D721Med (cell line): Measurements from ENCODE around the gene CCDC54.

ENCODE experiments used
- DNase-seq: peaks from one replicate; pipeline ENCODE4 v3.0.0; 2011; ENCODE audit warnings: low spot score; ENCODE audit not compliant: insufficient read length
- FAIRE-seq: peaks from 2 replicates; lab custom pipeline; 2011; peaks lifted over from hg19 to GRCh38; lab: Jason Lieb, UNC
- TF ChIP-seq, protein P1 (sequence below): IDR thresholded peaks from 2 replicates; pipeline ENCODE4 v1.5.1; 2012; ENCODE audit warnings: mild to moderate bottlenecking, control low read depth; ENCODE audit not compliant: insufficient read depth; ENCODE audit errors: missing control alignments

The CCDC54 gene

DNA sequence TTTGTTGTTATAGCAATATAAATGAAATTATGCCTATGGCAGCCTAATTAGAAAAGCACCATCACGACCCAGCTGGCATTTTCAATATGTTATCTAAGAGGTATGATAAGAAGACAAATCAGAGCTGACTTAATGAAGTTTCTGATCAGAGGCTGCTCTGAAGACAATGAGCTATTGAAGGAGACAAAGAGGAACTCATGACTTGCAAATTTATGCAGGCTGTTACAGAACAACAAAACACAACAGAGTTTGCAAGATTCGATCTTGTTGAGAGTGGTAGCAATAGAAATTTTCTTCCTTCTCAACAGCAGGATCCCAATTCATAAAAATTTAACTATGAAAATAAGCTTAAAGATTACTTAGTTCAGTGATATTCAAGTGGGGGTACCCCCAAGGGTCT lies 7.7 kb downstream of the CCDC54 start:
- TF ChIP-seq, protein P1, sequence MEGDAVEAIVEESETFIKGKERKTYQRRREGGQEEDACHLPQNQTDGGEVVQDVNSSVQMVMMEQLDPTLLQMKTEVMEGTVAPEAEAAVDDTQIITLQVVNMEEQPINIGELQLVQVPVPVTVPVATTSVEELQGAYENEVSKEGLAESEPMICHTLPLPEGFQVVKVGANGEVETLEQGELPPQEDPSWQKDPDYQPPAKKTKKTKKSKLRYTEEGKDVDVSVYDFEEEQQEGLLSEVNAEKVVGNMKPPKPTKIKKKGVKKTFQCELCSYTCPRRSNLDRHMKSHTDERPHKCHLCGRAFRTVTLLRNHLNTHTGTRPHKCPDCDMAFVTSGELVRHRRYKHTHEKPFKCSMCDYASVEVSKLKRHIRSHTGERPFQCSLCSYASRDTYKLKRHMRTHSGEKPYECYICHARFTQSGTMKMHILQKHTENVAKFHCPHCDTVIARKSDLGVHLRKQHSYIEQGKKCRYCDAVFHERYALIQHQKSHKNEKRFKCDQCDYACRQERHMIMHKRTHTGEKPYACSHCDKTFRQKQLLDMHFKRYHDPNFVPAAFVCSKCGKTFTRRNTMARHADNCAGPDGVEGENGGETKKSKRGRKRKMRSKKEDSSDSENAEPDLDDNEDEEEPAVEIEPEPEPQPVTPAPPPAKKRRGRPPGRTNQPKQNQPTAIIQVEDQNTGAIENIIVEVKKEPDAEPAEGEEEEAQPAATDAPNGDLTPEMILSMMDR: no peak
- FAIRE-seq (no peak), DNase-seq (no peak)

DNA sequence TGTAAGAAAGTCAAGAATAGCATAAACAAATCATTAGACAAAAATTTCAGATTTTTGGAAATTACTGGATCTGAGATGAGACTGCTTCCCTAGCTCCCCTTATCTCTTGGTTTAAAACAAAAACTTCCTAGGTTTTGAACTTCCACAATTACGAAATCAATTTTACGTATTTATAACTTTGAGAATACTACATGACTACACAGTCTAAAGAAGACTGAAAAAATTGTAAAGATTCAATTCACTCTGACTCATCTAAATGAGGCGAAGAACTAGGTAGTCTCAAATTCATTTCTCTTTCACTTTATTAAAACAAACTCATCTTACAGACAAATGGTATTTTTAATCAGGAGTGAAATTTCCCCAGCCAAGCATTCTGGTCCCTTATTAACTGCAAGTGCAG lies 10.3 kb downstream of the CCDC54 start:
- TF ChIP-seq, protein P1: no peak
- no peak for DNase-seq
- no peak for FAIRE-seq

DNA sequence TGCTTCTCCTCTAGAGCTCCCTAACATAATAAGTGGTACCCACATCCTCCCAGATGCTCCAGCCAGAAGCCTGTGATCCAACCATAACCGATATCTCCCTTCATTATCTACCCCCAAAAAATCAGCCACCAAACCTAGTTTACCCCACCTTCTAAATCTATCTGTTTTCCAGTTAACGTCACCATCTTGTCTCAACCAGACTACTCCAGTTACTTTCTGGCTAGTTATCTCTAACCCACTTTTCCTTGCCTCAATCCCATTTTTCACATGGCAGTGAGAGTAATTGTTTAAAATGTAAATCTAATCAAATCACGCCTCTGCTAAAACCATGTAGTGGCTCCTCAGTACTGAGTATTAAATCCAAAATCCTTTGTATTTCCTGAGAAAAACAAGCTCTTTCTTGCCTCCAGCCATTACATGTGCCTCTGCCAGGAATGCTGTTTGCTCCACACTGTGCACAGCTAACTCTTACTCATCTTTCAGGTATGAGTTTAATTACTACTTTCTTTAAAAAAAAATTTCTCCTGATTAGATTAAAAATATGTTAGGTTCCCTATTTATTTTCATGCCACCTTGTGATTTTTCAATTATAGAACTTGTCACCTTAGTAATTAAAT lies 15.4 kb downstream of the CCDC54 start:
- FAIRE-seq (no peak), DNase-seq (no peak)
- TF ChIP-seq, protein P1: no peak

DNA sequence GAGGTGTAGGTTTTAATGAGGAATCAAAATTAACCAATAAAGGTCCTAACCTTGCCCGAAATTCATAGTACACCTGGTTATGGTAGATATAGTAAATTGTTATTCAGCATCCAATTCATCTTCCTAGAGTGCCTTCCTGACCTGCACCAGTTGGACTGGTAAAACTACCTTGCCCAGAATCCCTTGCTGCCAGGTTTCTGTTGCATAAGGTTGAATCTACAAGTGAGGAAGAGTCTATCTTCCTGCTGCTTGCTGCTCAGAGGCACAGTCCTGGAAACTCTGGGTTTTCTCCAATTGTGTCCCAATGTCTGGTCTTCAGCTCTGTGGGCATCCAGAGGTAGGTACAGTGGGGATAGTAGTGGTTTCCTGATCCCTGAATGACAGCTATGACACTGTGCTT lies 17.3 kb downstream of the CCDC54 start:
- TF ChIP-seq, protein P1: no peak
- FAIRE-seq (no peak), DNase-seq (no peak)

DNA sequence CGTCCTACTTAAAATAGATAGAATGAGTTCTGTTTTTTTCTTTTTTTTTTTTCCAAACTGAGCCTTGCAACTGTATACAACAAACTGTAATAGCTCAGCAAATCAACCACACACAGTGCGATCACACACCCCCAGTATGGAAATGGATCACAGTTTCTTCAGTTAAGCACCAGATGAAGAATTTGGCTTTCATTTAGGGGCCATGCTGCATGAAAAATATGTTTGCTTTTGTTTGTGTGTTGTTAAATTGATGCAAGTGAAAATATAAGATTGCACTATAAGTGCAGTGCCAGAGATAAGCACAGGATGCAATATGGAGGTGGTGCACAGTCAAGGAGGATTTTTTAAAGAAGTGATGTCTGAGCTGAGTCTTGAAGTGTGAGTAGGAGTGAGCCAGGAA lies 17.8 kb downstream of the CCDC54 start:
- FAIRE-seq: no peak
- TF ChIP-seq, protein P1: no peak
- no peak for DNase-seq

DNA sequence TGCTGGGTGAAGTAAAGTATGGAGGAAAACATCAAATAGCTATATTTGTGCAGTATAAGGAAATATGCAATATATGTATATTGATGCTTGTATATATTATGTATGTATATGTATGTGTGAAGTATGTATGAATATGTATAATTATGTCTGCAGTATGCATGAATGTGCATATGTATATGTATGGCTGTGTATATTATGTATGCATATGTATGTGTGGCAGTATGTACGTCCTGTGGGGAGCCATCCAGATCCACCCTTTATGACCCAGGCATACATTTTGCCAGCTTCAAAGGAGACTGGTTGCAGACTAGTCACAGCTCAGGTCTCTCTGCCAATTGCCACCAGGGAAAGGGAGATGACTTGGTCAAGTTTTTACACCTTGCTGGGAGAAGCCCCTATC lies 24.1 kb downstream of the CCDC54 start:
- FAIRE-seq (no peak), DNase-seq (no peak)
- TF ChIP-seq, protein P1: no peak

DNA sequence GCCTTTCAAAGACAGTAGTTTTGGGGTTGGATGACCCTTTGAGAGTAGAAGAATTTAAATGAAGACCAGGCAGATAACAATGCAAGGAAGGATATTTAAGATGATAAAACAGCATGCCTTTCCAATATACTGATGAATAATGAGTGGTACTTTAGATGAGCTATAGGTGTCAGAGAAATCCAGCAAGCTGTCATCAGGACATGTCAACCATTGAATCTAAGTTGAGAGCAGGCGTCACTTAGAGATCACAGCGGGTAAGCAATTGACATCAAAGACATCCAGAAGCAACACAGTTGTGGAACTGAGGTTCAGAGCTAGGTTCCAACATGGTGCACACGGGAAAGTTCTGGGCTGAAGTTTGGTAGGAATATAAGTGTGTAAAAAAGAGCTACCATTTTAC lies 25.0 kb downstream of the CCDC54 start:
- DNase-seq (no peak), FAIRE-seq (no peak)
- TF ChIP-seq, protein P1: no peak
